Measurements from ENCODE around the gene SPATS2L.

SPATS2L gene

DNA sequence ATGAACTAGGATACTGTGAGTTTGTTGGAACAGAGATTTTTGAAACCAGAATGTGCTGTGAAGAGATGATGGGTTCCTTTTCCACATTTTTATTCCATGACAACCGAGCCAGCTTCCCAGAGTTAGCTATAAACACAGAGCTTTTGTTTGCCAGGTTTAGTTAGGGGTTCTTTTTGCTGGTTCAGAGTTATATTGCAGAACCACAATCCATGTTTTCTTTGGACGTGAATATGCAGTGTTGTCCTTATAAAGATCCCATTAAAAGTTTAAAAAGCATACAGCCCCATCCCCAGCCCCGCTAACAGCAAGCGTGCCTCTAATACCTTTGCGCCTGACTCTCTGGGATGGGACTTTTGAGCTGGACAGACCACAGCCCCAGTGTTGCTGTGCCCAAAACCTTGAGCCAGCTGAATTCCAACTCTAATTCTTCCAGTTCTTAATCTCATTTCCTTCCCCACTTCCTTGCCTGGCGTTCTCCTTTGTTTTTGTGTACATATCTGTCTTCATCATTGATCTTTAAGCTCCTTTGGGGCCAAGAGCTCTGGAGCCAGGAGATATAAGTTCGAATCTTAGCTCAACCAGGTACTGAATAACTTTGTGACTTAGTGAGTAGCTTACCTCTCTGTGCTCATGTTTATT is 72.3 kb downstream of the SPATS2L start:
- Histone ChIP-seq H3K27ac (ENCODE audit: extremely low read depth, low read depth, low read length) (peak overlapping the region; percentile 43; the same call in 1 of the 2 replicates), H3K4me3 (ENCODE audit: low read depth, low read length) (no peak overlapping the region), H3K9me3 (ENCODE audit: control insufficient read depth, insufficient read depth, low read depth, low read length) (no peaks in the 10 kb centered on the region), H3K4me1 (ENCODE audit: control insufficient read depth, insufficient read depth, low read length) (peaks cover 42% of the 10 kb centered on the region), H3K36me3 (ENCODE audit: control insufficient read depth in 2 of 2, insufficient read depth in 1 of 2, low read length in 2 of 2) (no peaks in the 10 kb centered on the region)
- TF ChIP-seq ZBTB48 (tag by site-specific recombination; IDR thresholded peaks at IDR 0.05) = no peak
- TF ChIP-seq, protein P1, sequence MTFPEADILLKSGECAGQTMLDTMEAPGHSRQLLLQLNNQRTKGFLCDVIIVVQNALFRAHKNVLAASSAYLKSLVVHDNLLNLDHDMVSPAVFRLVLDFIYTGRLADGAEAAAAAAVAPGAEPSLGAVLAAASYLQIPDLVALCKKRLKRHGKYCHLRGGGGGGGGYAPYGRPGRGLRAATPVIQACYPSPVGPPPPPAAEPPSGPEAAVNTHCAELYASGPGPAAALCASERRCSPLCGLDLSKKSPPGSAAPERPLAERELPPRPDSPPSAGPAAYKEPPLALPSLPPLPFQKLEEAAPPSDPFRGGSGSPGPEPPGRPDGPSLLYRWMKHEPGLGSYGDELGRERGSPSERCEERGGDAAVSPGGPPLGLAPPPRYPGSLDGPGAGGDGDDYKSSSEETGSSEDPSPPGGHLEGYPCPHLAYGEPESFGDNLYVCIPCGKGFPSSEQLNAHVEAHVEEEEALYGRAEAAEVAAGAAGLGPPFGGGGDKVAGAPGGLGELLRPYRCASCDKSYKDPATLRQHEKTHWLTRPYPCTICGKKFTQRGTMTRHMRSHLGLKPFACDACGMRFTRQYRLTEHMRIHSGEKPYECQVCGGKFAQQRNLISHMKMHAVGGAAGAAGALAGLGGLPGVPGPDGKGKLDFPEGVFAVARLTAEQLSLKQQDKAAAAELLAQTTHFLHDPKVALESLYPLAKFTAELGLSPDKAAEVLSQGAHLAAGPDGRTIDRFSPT (tag by site-specific recombination; IDR thresholded peaks at IDR 0.05) = no peak
- TF ChIP-seq ZNF510 (tag by site-specific recombination; IDR thresholded peaks at IDR 0.05; ENCODE audit: insufficient replicate concordance) = no peak
- TF ChIP-seq, protein P2, sequence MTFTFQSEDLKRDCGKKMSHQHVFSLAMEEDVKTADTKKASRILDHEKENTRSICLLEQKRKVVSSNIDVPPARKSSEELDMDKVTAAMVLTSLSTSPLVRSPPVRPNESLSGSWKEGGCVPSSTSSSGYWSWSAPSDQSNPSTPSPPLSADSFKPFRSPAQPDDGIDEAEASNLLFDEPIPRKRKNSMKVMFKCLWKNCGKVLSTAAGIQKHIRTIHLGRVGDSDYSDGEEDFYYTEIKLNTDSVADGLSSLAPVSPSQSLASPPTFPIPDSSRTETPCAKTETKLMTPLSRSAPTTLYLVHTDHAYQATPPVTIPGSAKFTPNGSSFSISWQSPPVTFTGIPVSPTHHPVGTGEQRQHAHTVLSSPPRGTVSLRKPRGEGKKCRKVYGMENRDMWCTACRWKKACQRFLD (tag by site-specific recombination; IDR thresholded peaks at IDR 0.05) = no peak
- TF ChIP-seq ZNF596 (tag by site-specific recombination; IDR thresholded peaks at IDR 0.05) = no peak
- TF ChIP-seq PATZ1 (tag by site-specific recombination; IDR thresholded peaks at IDR 0.05) = no peak
- no peak for TF ChIP-seq MYNN (tag by site-specific recombination; IDR thresholded peaks at IDR 0.05; ENCODE audit: borderline replicate concordance)
- TF ChIP-seq ZNF514 (tag by site-specific recombination; IDR thresholded peaks at IDR 0.05) = no peak
- TF ChIP-seq GLIS1 (tag by site-specific recombination; IDR thresholded peaks at IDR 0.05) = no peak
- no peak for TF ChIP-seq ZNF626 (tag by site-specific recombination; IDR thresholded peaks at IDR 0.05)
- TF ChIP-seq GLI4 (tag by site-specific recombination; IDR thresholded peaks at IDR 0.05) = no peak
- no peak for TF ChIP-seq ZNF621 (tag by site-specific recombination; IDR thresholded peaks at IDR 0.05)
- TF ChIP-seq ZNF76 (tag by site-specific recombination; IDR thresholded peaks at IDR 0.05; ENCODE audit: borderline replicate concordance, low read depth) = no peak
- TF ChIP-seq, protein P3, sequence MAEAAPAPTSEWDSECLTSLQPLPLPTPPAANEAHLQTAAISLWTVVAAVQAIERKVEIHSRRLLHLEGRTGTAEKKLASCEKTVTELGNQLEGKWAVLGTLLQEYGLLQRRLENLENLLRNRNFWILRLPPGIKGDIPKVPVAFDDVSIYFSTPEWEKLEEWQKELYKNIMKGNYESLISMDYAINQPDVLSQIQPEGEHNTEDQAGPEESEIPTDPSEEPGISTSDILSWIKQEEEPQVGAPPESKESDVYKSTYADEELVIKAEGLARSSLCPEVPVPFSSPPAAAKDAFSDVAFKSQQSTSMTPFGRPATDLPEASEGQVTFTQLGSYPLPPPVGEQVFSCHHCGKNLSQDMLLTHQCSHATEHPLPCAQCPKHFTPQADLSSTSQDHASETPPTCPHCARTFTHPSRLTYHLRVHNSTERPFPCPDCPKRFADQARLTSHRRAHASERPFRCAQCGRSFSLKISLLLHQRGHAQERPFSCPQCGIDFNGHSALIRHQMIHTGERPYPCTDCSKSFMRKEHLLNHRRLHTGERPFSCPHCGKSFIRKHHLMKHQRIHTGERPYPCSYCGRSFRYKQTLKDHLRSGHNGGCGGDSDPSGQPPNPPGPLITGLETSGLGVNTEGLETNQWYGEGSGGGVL (tag by site-specific recombination; IDR thresholded peaks at IDR 0.05) = no peak
- TF ChIP-seq ZNF280D (tag by site-specific recombination; IDR thresholded peaks at IDR 0.05) = no peak
- no peak for TF ChIP-seq ZNF157 (tag by site-specific recombination; IDR thresholded peaks at IDR 0.05)
- TF ChIP-seq ZNF843 (tag by site-specific recombination; IDR thresholded peaks at IDR 0.05) = no peak
- no peak for TF ChIP-seq ZNF223 (tag by site-specific recombination; IDR thresholded peaks at IDR 0.05)
- TF ChIP-seq ZNF600 (tag by site-specific recombination; IDR thresholded peaks at IDR 0.05) = no peak
- TF ChIP-seq ZNF239 (tag by site-specific recombination; IDR thresholded peaks at IDR 0.05) = no peak
- ChIA-PET CTCF (interaction anchor here (1.3 kb wide), 1 partner anchor 102 kb away, joined by 5 read pairs; no protein-coding TSS in a partner anchor), POLR2A (interaction anchor here (0.6 kb wide), 1 partner anchor 97 kb away, joined by 10 read pairs; no protein-coding TSS in a partner anchor)

All from HEK293 (cell line).